K562 (cell line): ENCODE measurements around the gene TRAPPC12. TPM values are rescaled to one million over a fixed set of nuclear protein-coding genes. Genes with fewer than 3 reads are reported as not detected.

Experiments
- ATAC-seq: fragments of 200-7000 bp; cut with Tn5 transposase; 3 replicates; pipeline ENCODE4 v1.9.1; 2020; ENCODE audit warnings: moderate library complexity
- BruUV-seq: library from RNA; stranded (reverse); fragments of 400-500 nt; replicated peaks from 2 replicates; lab custom pipeline; 2021; lab: Mats Ljungman, UMichigan
- CTCF ChIA-PET: fragments of 300-600 bp; formaldehyde crosslinking; extraction: SDS; loops from one replicate; lab custom pipeline; 2021; ENCODE audit warnings: low intra/inter-chr PET ratio; lab: Yijun Ruan, JAX
- POLR2A ChIA-PET: fragments of 300-600, 350-650 bp; sonication (Branson Sonifier 250); formaldehyde crosslinking; extraction: SDS; loops from one replicate; lab custom pipeline; 2021; ENCODE audit warnings: antibody characterized with exemption, inconsistent platforms; lab: Yijun Ruan, JAX
- DNase-seq, 4 experiments: peaks; one replicate each; pipeline versions ENCODE4 v3.0.0 to v3.0.0-alpha.2; 2011 to 2018; ENCODE audit warnings: low spot score in 3 of 4, mixed read lengths in 3 of 4; ENCODE audit errors: extremely low read depth in 1 of 4
- FAIRE-seq: peaks from 2 replicates; lab custom pipeline; 2011; peaks lifted over from hg19 to GRCh38; lab: Jason Lieb, UNC
- H2AFZ ChIP-seq: 2 replicates; pipeline ENCODE4 v1.6.0; 2011; ENCODE audit warnings: low read depth, low read length, control low read depth, inconsistent platforms
- H3K27ac ChIP-seq: fragments of 200-600 bp; 3 replicates; pipeline ENCODE4 v1.8.0; 2011; ENCODE audit warnings: low read depth, mild to moderate bottlenecking, control low read depth, inconsistent platforms, low read length, moderate library complexity, mixed read lengths; ENCODE audit errors: extremely low read depth
- H3K27me3 ChIP-seq, 2 experiments: fragments of 300-600 bp in 1 of 2; 2 replicates in 1 of 2; 3 replicates in 1 of 2; pipeline versions ENCODE4 v1.6.0 to v1.8.0; 2011; ENCODE audit warnings: inconsistent platforms in 2 of 2, low read length in 2 of 2, mild to moderate bottlenecking in 1 of 2, mixed read lengths in 1 of 2, moderate library complexity in 1 of 2; ENCODE audit not compliant: control insufficient read depth in 2 of 2, insufficient read depth in 2 of 2
- H3K36me3 ChIP-seq: fragments of 300-600 bp; 3 replicates; pipeline ENCODE4 v1.8.0; 2011; ENCODE audit warnings: mild to moderate bottlenecking, low read length, inconsistent platforms; ENCODE audit not compliant: control insufficient read depth, insufficient read depth
- H3K4me1 ChIP-seq, 2 experiments: fragments of 200-600 bp in 1 of 2; replicated peaks in 1 of 2; 2 replicates in 1 of 2; 3 replicates in 1 of 2; pipeline versions ENCODE4 v1.5.1 to v1.8.0; 2011; ENCODE audit warnings: inconsistent platforms in 2 of 2, low read length in 2 of 2, mild to moderate bottlenecking in 1 of 2, mixed read lengths in 1 of 2, moderate library complexity in 1 of 2; ENCODE audit not compliant: control insufficient read depth in 2 of 2, insufficient read depth in 2 of 2
- H3K4me2 ChIP-seq: 2 replicates; pipeline ENCODE4 v1.6.1; 2011; ENCODE audit warnings: low read length, control low read depth, inconsistent platforms, mixed read lengths; ENCODE audit not compliant: insufficient read depth
- H3K4me3 ChIP-seq: fragments of 200-600 bp; sonication (generic), shearing (Covaris generic); 2 replicates; pipeline ENCODE4 v1.5.1; 2016; ENCODE audit warnings: control low read depth, inconsistent platforms
- H3K79me2 ChIP-seq: fragments of 200-600 bp; 3 replicates; pipeline ENCODE4 v1.8.0; 2011; ENCODE audit warnings: low read length, inconsistent platforms; ENCODE audit not compliant: control insufficient read depth, insufficient read depth
- H3K9ac ChIP-seq, 2 experiments: 2 replicates each; pipeline versions ENCODE4 v1.6.0 to v1.6.1; 2011; ENCODE audit warnings: low read depth in 2 of 2, low read length in 2 of 2, control low read depth in 1 of 2, inconsistent platforms in 1 of 2, mild to moderate bottlenecking in 1 of 2, mixed read lengths in 1 of 2; ENCODE audit not compliant: insufficient read depth in 1 of 2
- H3K9me1 ChIP-seq: one replicate; pipeline ENCODE4 v1.6.0; 2011; ENCODE audit warnings: inconsistent platforms, mild to moderate bottlenecking, low read length, moderate library complexity; ENCODE audit not compliant: control insufficient read depth, insufficient read depth
- H3K9me3 ChIP-seq: replicated peaks from 2 replicates; pipeline ENCODE4 v1.5.1; 2011; ENCODE audit warnings: low read depth, low read length, inconsistent platforms; ENCODE audit not compliant: control insufficient read depth, insufficient read depth
- H4K20me1 ChIP-seq: replicated peaks from 2 replicates; pipeline ENCODE4 v1.6.1; 2011; ENCODE audit warnings: low read length, inconsistent platforms, mixed read lengths; ENCODE audit not compliant: control insufficient read depth, insufficient read depth
- FOXM1 ChIP-seq, 2 experiments: fragments of 450-650 bp in 1 of 2; sonication (generic) in 1 of 2; formaldehyde crosslinking in 1 of 2; IDR thresholded peaks; 2 replicates each; pipeline versions ENCODE4 v1.6.1 to v1.9.0; 2017 to 2022; ENCODE audit warnings: low read depth in 2 of 2, mild to moderate bottlenecking in 2 of 2, missing genetic modification reagents in 1 of 2, moderate library complexity in 1 of 2
- HMG20A ChIP-seq: fragments of 450-650 bp; formaldehyde crosslinking; conservative IDR thresholded peaks from 2 replicates; pipeline ENCODE4 v1.4.0; 2020; ENCODE audit warnings: mild to moderate bottlenecking, mixed read lengths
- KDM5B ChIP-seq: fragments of 200-600 bp; sonication (generic); IDR thresholded peaks from 2 replicates; pipeline ENCODE4 v1.6.1; 2012; ENCODE audit warnings: low read depth, mild to moderate bottlenecking, moderate library complexity, low read length, control low read depth, inconsistent platforms; ENCODE audit not compliant: insufficient replicate concordance
- MEF2D ChIP-seq: conservative IDR thresholded peaks from 2 replicates; pipeline ENCODE4 v1.6.1; 2016; ENCODE audit warnings: low read depth, missing genetic modification characterization, missing compliant biosample characterization
- NONO ChIP-seq, 2 experiments: fragments of 200-400 bp in 1 of 2; fragments of 450-650 bp in 1 of 2; formaldehyde crosslinking in 1 of 2; IDR thresholded peaks; 2 replicates each; pipeline ENCODE4 v1.6.1; 2017; ENCODE audit warnings: low read depth in 2 of 2, mild to moderate bottlenecking in 2 of 2, moderate library complexity in 2 of 2, low read length in 1 of 2
- ZNF224 ChIP-seq: sonication (generic); formaldehyde crosslinking; IDR thresholded peaks from 2 replicates; pipeline ENCODE4 v1.8.0; 2022; ENCODE audit warnings: mild to moderate bottlenecking, missing genetic modification reagents
- ZNF354B ChIP-seq: fragments of 250-450 bp; sonication (Bioruptor Pico); IDR thresholded peaks from 2 replicates; pipeline ENCODE4 v1.4.0; 2020
- ZNF586 ChIP-seq: fragments of 450-650 bp; formaldehyde crosslinking; conservative IDR thresholded peaks from 2 replicates; pipeline ENCODE4 v1.4.0; 2020; ENCODE audit warnings: mild to moderate bottlenecking, moderate library complexity
- in situ Hi-C: fragments of 300-500 bp; cut with MboI; formaldehyde crosslinking; loops from 4 replicates; pipeline ENCODE4 v1.15.0; 2018; ENCODE audit warnings: inconsistent platforms, mixed read lengths
- intact Hi-C: fragments of 100-400 bp; cut with micrococcal nuclease; formaldehyde crosslinking; loops from 2 replicates; pipeline ENCODE4 v1.14.2; 2022
- polyA plus RNA-seq, 8 experiments: library from polyadenylated mRNA; depleted of rRNA in 4 of 8; stranded (reverse) in 5 of 8; unstranded in 3 of 8; fragments of >200 nt; fragmentation: Nextera tagmentation in 2 of 8; fragmentation: Illumina TruSeq in 1 of 8; extraction: Ambion mirVana in 2 of 8; extraction: Trizol in 1 of 8; gene quantifications; 2 replicates each; pipeline versions ENCODE4 v1.2.1 to v1.2.3, GENCODE V29; 2011 to 2014; ENCODE audit warnings: inconsistent platforms in 1 of 8, missing spikeins in 1 of 8
- total RNA-seq, 7 experiments: library from RNA; depleted of rRNA in 6 of 7; stranded (reverse); fragments of >200 nt in 6 of 7; fragmentation: Illumina TruSeq in 2 of 7; extraction: Trizol in 2 of 7; gene quantifications; 2 replicates each; pipeline versions ENCODE4 v1.2.1 to v1.2.3, GENCODE V29; 2011 to 2021; ENCODE audit warnings: low replicate concordance in 1 of 7
- TF ChIP-seq, protein P1 (sequence below): sonication (generic); IDR thresholded peaks from 2 replicates; pipeline ENCODE4 v1.6.1; 2016
- TF ChIP-seq, protein P2 (sequence below): sonication (generic); formaldehyde crosslinking; IDR thresholded peaks from 2 replicates; pipeline ENCODE4 v1.8.0; 2023; ENCODE audit warnings: mild to moderate bottlenecking, missing genetic modification reagents
- TF ChIP-seq, protein P3 (sequence below): fragments of 250-450 bp; sonication (Bioruptor Pico); IDR thresholded peaks from 2 replicates; pipeline ENCODE4 v1.5.0; 2021; ENCODE audit warnings: mild to moderate bottlenecking, borderline replicate concordance
- TF ChIP-seq, protein P4 (sequence below): fragments of 250-450 bp; sonication (Bioruptor Pico); IDR thresholded peaks from 2 replicates; pipeline ENCODE4 v1.5.0; 2020; ENCODE audit warnings: mild to moderate bottlenecking, borderline replicate concordance

Gene TRAPPC12
- total and polyA plus RNA-seq, 9 of the 15 experiments (the other 6 are each of a cell fraction or from before 2014, with no cell fraction given) = 8.0 to 75.2 (median 39.1) TPM

DNA sequence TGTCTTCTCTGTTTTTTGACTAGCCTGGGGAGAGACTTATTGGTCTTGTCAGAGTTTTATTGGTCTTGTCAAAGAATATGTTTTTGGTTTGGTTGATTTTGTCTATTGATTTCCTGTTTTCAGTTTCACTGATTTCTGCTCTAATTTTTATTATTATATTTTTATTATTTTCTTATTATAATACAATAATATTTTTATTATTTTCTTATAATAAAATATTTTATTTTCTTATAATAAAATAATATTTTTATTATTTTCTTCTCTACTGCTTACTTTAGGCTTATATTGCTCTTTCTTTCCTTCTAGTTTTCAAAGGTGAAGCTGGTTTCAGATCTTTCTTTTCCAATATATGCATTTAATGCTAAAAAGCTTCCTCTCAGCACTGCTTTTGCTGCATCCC, 62.0 kb downstream of the TRAPPC12 start:
- no peaks in the 10 kb centered on the region for H3K9me1 ChIP-seq
- H3K79me2 ChIP-seq = peaks cover 3% of the 10 kb centered on the region; the same call in 1 of the 3 replicates
- no peak overlapping the region for H3K27ac ChIP-seq
- FAIRE-seq (no peak), DNase-seq (no peak), ATAC-seq (no peak)
- no peak overlapping the region for H3K4me3 ChIP-seq
- no peak overlapping the region for H2AFZ ChIP-seq
- no peaks in the 10 kb centered on the region for H3K27me3 ChIP-seq
- intact Hi-C loops (no loop called here), in situ Hi-C loops (no loop called here)
- no peaks in the 10 kb centered on the region for H3K9me3 ChIP-seq
- no TSS peak for BruUV-seq
- H3K9ac ChIP-seq = no peak overlapping the region
- ChIA-PET POLR2A (interaction anchor here (0.6 to 1.3 kb wide), 3 partner anchors 14 to 80 kb away, joined by 3 to 4 read pairs (median 3); no protein-coding TSS in a partner anchor), CTCF (no interaction called here)
- H4K20me1 ChIP-seq = no peaks in the 10 kb centered on the region
- no peaks in the 10 kb centered on the region; a peak in 1 of 5 replicates for H3K4me1 ChIP-seq
- peaks cover 33% of the 10 kb centered on the region for H3K36me3 ChIP-seq
- no peak overlapping the region for H3K4me2 ChIP-seq
- TF ChIP-seq, protein P1, sequence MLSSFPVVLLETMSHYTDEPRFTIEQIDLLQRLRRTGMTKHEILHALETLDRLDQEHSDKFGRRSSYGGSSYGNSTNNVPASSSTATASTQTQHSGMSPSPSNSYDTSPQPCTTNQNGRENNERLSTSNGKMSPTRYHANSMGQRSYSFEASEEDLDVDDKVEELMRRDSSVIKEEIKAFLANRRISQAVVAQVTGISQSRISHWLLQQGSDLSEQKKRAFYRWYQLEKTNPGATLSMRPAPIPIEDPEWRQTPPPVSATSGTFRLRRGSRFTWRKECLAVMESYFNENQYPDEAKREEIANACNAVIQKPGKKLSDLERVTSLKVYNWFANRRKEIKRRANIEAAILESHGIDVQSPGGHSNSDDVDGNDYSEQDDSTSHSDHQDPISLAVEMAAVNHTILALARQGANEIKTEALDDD = no peak
- TF ChIP-seq, protein P2, sequence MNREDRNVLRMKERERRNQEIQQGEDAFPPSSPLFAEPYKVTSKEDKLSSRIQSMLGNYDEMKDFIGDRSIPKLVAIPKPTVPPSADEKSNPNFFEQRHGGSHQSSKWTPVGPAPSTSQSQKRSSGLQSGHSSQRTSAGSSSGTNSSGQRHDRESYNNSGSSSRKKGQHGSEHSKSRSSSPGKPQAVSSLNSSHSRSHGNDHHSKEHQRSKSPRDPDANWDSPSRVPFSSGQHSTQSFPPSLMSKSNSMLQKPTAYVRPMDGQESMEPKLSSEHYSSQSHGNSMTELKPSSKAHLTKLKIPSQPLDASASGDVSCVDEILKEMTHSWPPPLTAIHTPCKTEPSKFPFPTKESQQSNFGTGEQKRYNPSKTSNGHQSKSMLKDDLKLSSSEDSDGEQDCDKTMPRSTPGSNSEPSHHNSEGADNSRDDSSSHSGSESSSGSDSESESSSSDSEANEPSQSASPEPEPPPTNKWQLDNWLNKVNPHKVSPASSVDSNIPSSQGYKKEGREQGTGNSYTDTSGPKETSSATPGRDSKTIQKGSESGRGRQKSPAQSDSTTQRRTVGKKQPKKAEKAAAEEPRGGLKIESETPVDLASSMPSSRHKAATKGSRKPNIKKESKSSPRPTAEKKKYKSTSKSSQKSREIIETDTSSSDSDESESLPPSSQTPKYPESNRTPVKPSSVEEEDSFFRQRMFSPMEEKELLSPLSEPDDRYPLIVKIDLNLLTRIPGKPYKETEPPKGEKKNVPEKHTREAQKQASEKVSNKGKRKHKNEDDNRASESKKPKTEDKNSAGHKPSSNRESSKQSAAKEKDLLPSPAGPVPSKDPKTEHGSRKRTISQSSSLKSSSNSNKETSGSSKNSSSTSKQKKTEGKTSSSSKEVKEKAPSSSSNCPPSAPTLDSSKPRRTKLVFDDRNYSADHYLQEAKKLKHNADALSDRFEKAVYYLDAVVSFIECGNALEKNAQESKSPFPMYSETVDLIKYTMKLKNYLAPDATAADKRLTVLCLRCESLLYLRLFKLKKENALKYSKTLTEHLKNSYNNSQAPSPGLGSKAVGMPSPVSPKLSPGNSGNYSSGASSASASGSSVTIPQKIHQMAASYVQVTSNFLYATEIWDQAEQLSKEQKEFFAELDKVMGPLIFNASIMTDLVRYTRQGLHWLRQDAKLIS (CRISPR knock-in tag) = no peak
- TF ChIP-seq ZNF224 (CRISPR knock-in tag) (no peak), MEF2D (tag) (no peak), KDM5B (no peak), HMG20A (CRISPR knock-in tag) (no peak), FOXM1 (IDR thresholded peaks at IDR 0.05; ENCODE audit: low read depth) (no peak), FOXM1 (CRISPR knock-in tag; IDR thresholded peaks at IDR 0.05; ENCODE audit: low read depth) (no peak), ZNF586 (CRISPR knock-in tag) (no peak), ZNF354B (CRISPR knock-in tag) (no peak), NONO (IDR thresholded peaks at IDR 0.05; ENCODE audit: low read depth in 2 of 2, low read length in 1 of 2) (no peak)
- TF ChIP-seq, protein P3, sequence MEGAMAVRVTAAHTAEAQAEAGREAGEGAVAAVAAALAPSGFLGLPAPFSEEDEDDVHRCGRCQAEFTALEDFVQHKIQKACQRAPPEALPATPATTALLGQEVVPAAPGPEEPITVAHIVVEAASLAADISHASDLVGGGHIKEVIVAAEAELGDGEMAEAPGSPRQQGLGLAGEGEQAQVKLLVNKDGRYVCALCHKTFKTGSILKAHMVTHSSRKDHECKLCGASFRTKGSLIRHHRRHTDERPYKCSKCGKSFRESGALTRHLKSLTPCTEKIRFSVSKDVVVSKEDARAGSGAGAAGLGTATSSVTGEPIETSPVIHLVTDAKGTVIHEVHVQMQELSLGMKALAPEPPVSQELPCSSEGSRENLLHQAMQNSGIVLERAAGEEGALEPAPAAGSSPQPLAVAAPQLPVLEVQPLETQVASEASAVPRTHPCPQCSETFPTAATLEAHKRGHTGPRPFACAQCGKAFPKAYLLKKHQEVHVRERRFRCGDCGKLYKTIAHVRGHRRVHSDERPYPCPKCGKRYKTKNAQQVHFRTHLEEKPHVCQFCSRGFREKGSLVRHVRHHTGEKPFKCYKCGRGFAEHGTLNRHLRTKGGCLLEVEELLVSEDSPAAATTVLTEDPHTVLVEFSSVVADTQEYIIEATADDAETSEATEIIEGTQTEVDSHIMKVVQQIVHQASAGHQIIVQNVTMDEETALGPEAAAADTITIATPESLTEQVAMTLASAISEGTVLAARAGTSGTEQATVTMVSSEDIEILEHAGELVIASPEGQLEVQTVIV (CRISPR knock-in tag) = no peak
- TF ChIP-seq, protein P4, sequence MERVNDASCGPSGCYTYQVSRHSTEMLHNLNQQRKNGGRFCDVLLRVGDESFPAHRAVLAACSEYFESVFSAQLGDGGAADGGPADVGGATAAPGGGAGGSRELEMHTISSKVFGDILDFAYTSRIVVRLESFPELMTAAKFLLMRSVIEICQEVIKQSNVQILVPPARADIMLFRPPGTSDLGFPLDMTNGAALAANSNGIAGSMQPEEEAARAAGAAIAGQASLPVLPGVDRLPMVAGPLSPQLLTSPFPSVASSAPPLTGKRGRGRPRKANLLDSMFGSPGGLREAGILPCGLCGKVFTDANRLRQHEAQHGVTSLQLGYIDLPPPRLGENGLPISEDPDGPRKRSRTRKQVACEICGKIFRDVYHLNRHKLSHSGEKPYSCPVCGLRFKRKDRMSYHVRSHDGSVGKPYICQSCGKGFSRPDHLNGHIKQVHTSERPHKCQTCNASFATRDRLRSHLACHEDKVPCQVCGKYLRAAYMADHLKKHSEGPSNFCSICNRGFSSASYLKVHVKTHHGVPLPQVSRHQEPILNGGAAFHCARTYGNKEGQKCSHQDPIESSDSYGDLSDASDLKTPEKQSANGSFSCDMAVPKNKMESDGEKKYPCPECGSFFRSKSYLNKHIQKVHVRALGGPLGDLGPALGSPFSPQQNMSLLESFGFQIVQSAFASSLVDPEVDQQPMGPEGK (CRISPR knock-in tag) = no peak
